Glutamatergic neuron (in vitro differentiated cells): ENCODE results near the gene VSTM5. TPM values are rescaled to one million over a fixed set of nuclear protein-coding genes. Genes with fewer than 3 reads are reported as not detected.

Experiments used
- DNase-seq: peaks from one replicate; pipeline ENCODE4 v3.0.0; 2022
- H3K27ac Mint-ChIP-seq: one replicate; pipeline ENCODE4 v1.8.0; 2020; ENCODE audit warnings: mild to moderate bottlenecking, mixed read lengths, inconsistent platforms; ENCODE audit not compliant: unreplicated experiment
- H3K27me3 Mint-ChIP-seq: one replicate; pipeline ENCODE4 v1.8.0; 2020; ENCODE audit warnings: mild to moderate bottlenecking, moderate library complexity, mixed read lengths, inconsistent platforms; ENCODE audit not compliant: unreplicated experiment
- H3K36me3 Mint-ChIP-seq: one replicate; pipeline ENCODE4 v1.8.0; 2020; ENCODE audit warnings: mild to moderate bottlenecking, mixed read lengths, inconsistent platforms; ENCODE audit not compliant: unreplicated experiment
- H3K4me1 Mint-ChIP-seq: one replicate; pipeline ENCODE4 v1.8.0; 2020; ENCODE audit warnings: mild to moderate bottlenecking, low read depth, mixed read lengths, inconsistent platforms; ENCODE audit not compliant: unreplicated experiment
- H3K4me3 Mint-ChIP-seq: one replicate; pipeline ENCODE4 v1.8.0; 2020; ENCODE audit warnings: mild to moderate bottlenecking, mixed read lengths, inconsistent platforms; ENCODE audit not compliant: unreplicated experiment
- H3K9me3 Mint-ChIP-seq: one replicate; pipeline ENCODE4 v1.8.0; 2020; ENCODE audit warnings: mild to moderate bottlenecking, moderate library complexity, mixed read lengths, inconsistent platforms; ENCODE audit not compliant: unreplicated experiment
- total RNA-seq: library from RNA; stranded (reverse); fragmentation: NEBNext Ultra II Directional; extraction: Animal tissue kit (Norgen Biotek cat#: 25700); gene quantifications from one replicate; pipeline ENCODE4 v1.2.1, GENCODE V29; 2021; ENCODE audit not compliant: unreplicated experiment
- TF ChIP-seq, protein P1 (sequence below): fragments of 200-600 bp; sonication (generic); IDR thresholded peaks from one replicate; pipeline ENCODE4 v1.5.0; 2021; ENCODE audit not compliant: partially characterized antibody, unreplicated experiment

Gene VSTM5
- total RNA-seq, 1 donor from 2014 or later: 2.0 TPM

DNA sequence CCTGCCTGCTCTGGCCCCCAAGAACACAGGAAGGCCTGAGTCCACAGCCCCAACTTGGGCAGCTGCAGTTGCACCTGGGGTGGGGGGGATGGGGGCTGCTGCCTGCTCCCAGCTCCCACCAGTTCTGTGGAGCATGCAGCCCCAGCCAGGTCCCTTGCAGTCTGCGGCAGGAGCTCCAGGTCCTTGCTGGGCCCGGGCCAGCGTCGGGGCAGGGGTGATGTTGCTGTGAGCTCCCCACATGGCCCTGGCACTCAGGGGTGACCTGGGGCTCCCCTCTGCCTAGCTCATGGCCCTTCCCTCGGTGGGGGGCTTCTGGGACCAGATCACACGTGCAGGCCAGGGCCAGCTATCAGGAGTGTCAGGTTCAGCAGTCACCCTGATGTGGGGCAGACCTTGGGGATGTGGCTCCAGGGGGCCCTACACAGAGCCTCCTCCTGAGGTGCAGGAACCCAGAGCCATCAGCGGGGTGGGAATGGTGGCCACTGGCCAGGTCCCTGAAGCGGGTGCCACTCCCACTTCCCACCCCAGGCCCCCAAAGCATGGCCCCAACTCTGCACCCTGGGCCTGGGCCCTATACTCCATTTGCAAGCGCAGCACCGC, 76.7 kb downstream of the VSTM5 start:
- Mint-ChIP-seq H3K4me3 (no peak overlapping the region), H3K9me3 (peaks cover 8% of the 10 kb centered on the region), H3K27ac (no peak overlapping the region), H3K27me3 (no peaks in the 10 kb centered on the region), H3K36me3 (peaks cover 9% of the 10 kb centered on the region), H3K4me1 (no peaks in the 10 kb centered on the region)
- TF ChIP-seq, protein P1, sequence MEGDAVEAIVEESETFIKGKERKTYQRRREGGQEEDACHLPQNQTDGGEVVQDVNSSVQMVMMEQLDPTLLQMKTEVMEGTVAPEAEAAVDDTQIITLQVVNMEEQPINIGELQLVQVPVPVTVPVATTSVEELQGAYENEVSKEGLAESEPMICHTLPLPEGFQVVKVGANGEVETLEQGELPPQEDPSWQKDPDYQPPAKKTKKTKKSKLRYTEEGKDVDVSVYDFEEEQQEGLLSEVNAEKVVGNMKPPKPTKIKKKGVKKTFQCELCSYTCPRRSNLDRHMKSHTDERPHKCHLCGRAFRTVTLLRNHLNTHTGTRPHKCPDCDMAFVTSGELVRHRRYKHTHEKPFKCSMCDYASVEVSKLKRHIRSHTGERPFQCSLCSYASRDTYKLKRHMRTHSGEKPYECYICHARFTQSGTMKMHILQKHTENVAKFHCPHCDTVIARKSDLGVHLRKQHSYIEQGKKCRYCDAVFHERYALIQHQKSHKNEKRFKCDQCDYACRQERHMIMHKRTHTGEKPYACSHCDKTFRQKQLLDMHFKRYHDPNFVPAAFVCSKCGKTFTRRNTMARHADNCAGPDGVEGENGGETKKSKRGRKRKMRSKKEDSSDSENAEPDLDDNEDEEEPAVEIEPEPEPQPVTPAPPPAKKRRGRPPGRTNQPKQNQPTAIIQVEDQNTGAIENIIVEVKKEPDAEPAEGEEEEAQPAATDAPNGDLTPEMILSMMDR: no peak
- no peak for DNase-seq

- Mint-ChIP-seq H3K4me3 (no peak overlapping the region), H3K36me3 (peaks cover 9% of the 10 kb centered on the region), H3K9me3 (peaks cover 7% of the 10 kb centered on the region), H3K27ac (no peak overlapping the region), H3K27me3 (no peaks in the 10 kb centered on the region), H3K4me1 (no peaks in the 10 kb centered on the region)
- no peak for DNase-seq
- TF ChIP-seq, protein P1: no peak
Observed at GRCh38 chr11:93773045-93773477, 77.4 kb downstream of the VSTM5 start.

- peaks cover 8% of the 10 kb centered on the region for H3K9me3 Mint-ChIP-seq
- no peaks in the 10 kb centered on the region for H3K4me1 Mint-ChIP-seq
- DNase-seq: no peak
- peaks cover 9% of the 10 kb centered on the region for H3K36me3 Mint-ChIP-seq
- TF ChIP-seq, protein P1: no peak
- H3K27ac Mint-ChIP-seq: no peak overlapping the region
- H3K27me3 Mint-ChIP-seq: no peaks in the 10 kb centered on the region
- no peak overlapping the region for H3K4me3 Mint-ChIP-seq
Observed at GRCh38 chr11:93772123-93772522, 78.3 kb downstream of the VSTM5 start.

- Mint-ChIP-seq H3K9me3 (peaks cover 7% of the 10 kb centered on the region), H3K27me3 (peaks cover 2% of the 10 kb centered on the region), H3K36me3 (peaks cover 9% of the 10 kb centered on the region), H3K4me3 (no peak overlapping the region), H3K4me1 (no peaks in the 10 kb centered on the region), H3K27ac (no peak overlapping the region)
- TF ChIP-seq, protein P1: no peak
- DNase-seq: no peak
Observed at GRCh38 chr11:93770160-93770559, 80.3 kb downstream of the VSTM5 start.

Other genes starting within 250 kb of the VSTM5 start
- gene CEP295, start 188.9 kb downstream of the VSTM5 start, total RNA-seq: 15.4 TPM
- 71.9 TPM for gene TAF1D, start 109.1 kb downstream of the VSTM5 start, total RNA-seq
- 19.5 TPM for gene C11orf54, start 108.9 kb downstream of the VSTM5 start, total RNA-seq
- gene MED17, start 66.3 kb downstream of the VSTM5 start, total RNA-seq: 73.0 TPM
- not detected for gene HEPHL1, start 170.7 kb upstream of the VSTM5 start, total RNA-seq